ENCODE data around the gene EFCC1. TPM values are rescaled to one million over a fixed set of nuclear protein-coding genes. Genes with fewer than 3 reads are reported as not detected.
A peak's percentile ranks its signal among the peaks of the same experiment; 100 is the strongest.

EFCC1 gene
- total RNA-seq, 1 donor from 2014 or later = 17.2 TPM

- intact Hi-C loops (cut with DNase I) = no loop called here
Observed at GRCh38 chr3:129016720-129017483, 15.8 kb downstream of the EFCC1 start.

DNA sequence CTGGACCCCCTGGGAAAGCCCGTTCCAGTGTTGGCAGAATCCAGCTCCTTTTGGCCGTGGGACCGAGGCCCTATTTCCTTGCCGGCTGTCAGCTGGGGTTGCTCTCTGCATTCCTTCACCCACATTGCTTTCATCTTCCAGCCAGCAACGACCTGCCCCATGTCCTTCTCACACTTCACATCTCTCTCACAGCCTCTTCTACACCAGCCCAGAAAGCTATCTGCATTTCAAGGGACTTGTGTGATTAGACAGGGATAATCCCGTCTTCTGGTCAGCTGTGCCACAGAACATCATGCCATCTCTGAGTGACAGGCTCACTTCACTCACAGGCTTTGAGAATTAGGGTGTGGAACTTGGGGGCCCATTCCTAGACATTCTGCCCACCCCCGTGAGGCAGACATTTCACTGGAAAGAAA, 16.4 kb downstream of the EFCC1 start:
- no peak for DNase-seq
- Histone ChIP-seq H3K36me3 (no peaks in the 10 kb centered on the region), H3K27me3 (no peaks in the 10 kb centered on the region), H3K27ac (peak overlapping the region; percentile 86), H3K4me3 (no peak overlapping the region), H3K9me3 (no peaks in the 10 kb centered on the region), H3K4me1 (peaks cover 54% of the 10 kb centered on the region)
- no peak for ATAC-seq
- TF ChIP-seq CTCF (IDR thresholded peaks at IDR 0.05) = no peak
- intact Hi-C loops (cut with DNase I) = no loop called here

More at GRCh38 chr3:129016720-129017483, 15.8 kb downstream of the EFCC1 start:
- H3K4me1 ChIP-seq = peaks cover 50% of the 10 kb centered on the region
- no peaks in the 10 kb centered on the region for H3K36me3 ChIP-seq
- DNase-seq (no peak), ATAC-seq (peak; percentile 18)
- no peaks in the 10 kb centered on the region for H3K9me3 ChIP-seq
- H3K27me3 ChIP-seq = no peaks in the 10 kb centered on the region
- no peak for TF ChIP-seq CTCF (IDR thresholded peaks at IDR 0.05)
- no peak overlapping the region for H3K4me3 ChIP-seq
- H3K27ac ChIP-seq = peak overlapping the region; percentile 86

DNA sequence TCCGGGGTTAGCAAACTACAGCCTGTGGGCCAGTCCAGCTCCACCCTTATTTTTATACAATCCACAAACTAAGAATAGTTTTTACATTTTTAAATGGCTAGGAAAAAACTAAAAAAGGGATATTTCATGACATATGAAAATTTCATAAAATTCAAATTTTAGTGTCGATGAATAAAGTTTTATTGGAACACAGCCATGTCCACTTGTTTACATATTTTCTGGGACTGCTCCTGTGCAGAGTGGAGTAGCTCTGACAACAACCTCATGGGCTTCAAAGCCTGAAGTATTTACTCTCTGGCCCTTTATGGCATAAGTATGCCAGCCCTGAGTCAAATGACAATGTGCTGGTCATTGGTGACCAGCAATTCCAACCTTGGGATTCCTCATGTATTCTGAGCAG, 17.2 kb downstream of the EFCC1 start:
- no peak for DNase-seq
- no peaks in the 10 kb centered on the region for H3K36me3 ChIP-seq
- no peaks in the 10 kb centered on the region for H3K27me3 ChIP-seq
- no peak overlapping the region for H3K4me3 ChIP-seq
- ATAC-seq = no peak
- peak overlapping the region; percentile 86 for H3K27ac ChIP-seq
- H3K4me1 ChIP-seq = peaks cover 54% of the 10 kb centered on the region
- intact Hi-C loops (cut with DNase I) = no loop called here
- no peaks in the 10 kb centered on the region for H3K9me3 ChIP-seq
- no peak for TF ChIP-seq CTCF (IDR thresholded peaks at IDR 0.05)

- no peak for ATAC-seq
- Histone ChIP-seq H3K4me1 (peaks cover 58% of the 10 kb centered on the region), H3K36me3 (no peaks in the 10 kb centered on the region), H3K27ac (peak overlapping the region; percentile 86), H3K9me3 (no peaks in the 10 kb centered on the region), H3K4me3 (no peak overlapping the region), H3K27me3 (no peaks in the 10 kb centered on the region)
- no peak for DNase-seq
- no peak for TF ChIP-seq CTCF (IDR thresholded peaks at IDR 0.05)
- intact Hi-C loops (cut with DNase I) = no loop called here
Observed at GRCh38 chr3:129018751-129019150, 17.6 kb downstream of the EFCC1 start.

GRCh38 chr3:129019266-129019665, 18.2 kb downstream of the EFCC1 start:
- H3K27ac ChIP-seq = no peak overlapping the region
- H3K36me3 ChIP-seq = no peaks in the 10 kb centered on the region
- H3K9me3 ChIP-seq = no peaks in the 10 kb centered on the region
- no peaks in the 10 kb centered on the region for H3K27me3 ChIP-seq
- intact Hi-C loops (cut with DNase I) = no loop called here
- H3K4me3 ChIP-seq = no peak overlapping the region
- peaks cover 60% of the 10 kb centered on the region for H3K4me1 ChIP-seq
- TF ChIP-seq CTCF (IDR thresholded peaks at IDR 0.05) = no peak
- ATAC-seq (no peak), DNase-seq (no peak)
